HepG2 (cell line): Measurements from ENCODE around the gene SLC22A7. TPM values are rescaled to one million over a fixed set of nuclear protein-coding genes. Genes with fewer than 3 reads are reported as not detected.

Experiments
- BCL3 ChIP-seq: sonication (generic); formaldehyde crosslinking; IDR thresholded peaks from 2 replicates; pipeline ENCODE4 v1.5.1; 2020; ENCODE audit warnings: mild to moderate bottlenecking, missing genetic modification reagents, moderate library complexity
- ETS1 ChIP-seq: sonication (generic); formaldehyde crosslinking; IDR thresholded peaks from 2 replicates; pipeline ENCODE4 v1.4.0; 2020; ENCODE audit warnings: missing genetic modification reagents
- MTA1 ChIP-seq: sonication (generic); formaldehyde crosslinking; IDR thresholded peaks from 2 replicates; pipeline ENCODE4 v1.4.0; 2020; ENCODE audit warnings: missing genetic modification reagents, mild to moderate bottlenecking, borderline replicate concordance
- PCBP1 ChIP-seq: fragments of 200-400 bp; formaldehyde crosslinking; IDR thresholded peaks from 2 replicates; pipeline ENCODE4 v1.6.1; 2017; ENCODE audit warnings: mild to moderate bottlenecking, low read depth, low read length, borderline replicate concordance
- POLR2A ChIP-seq, 2 experiments: IDR thresholded peaks; 2 replicates each; pipeline ENCODE4 v1.6.1; 2011; ENCODE audit warnings: low read depth in 2 of 2, low read length in 2 of 2, mild to moderate bottlenecking in 1 of 2, moderate library complexity in 1 of 2; ENCODE audit not compliant: insufficient read depth in 1 of 2
- SP140L ChIP-seq: sonication (generic); formaldehyde crosslinking; IDR thresholded peaks from 2 replicates; pipeline ENCODE4 v1.4.0; 2020; ENCODE audit warnings: missing genetic modification reagents, borderline replicate concordance
- SRSF9 ChIP-seq: fragments of 200-400 bp; formaldehyde crosslinking; IDR thresholded peaks from 2 replicates; pipeline ENCODE4 v1.6.1; 2018; ENCODE audit warnings: borderline replicate concordance, mild to moderate bottlenecking, low read depth, low read length; ENCODE audit not compliant: insufficient read depth, poor library complexity, severe bottlenecking
- SSRP1 ChIP-seq: IDR thresholded peaks from 2 replicates; pipeline ENCODE4 v1.6.1; 2016; ENCODE audit warnings: control low read depth
- TAF15 ChIP-seq: fragments of 200-400 bp; formaldehyde crosslinking; IDR thresholded peaks from one replicate; pipeline ENCODE4 v1.6.1; 2018; ENCODE audit warnings: mild to moderate bottlenecking, low read depth, low read length; ENCODE audit not compliant: poor library complexity, severe bottlenecking
- ZFAT ChIP-seq: sonication (generic); formaldehyde crosslinking; conservative IDR thresholded peaks from 2 replicates; pipeline ENCODE4 v1.8.1; 2023; ENCODE audit warnings: missing genetic modification reagents, inconsistent platforms
- ZNF639 ChIP-seq: conservative IDR thresholded peaks from 2 replicates; pipeline ENCODE4 v1.6.1; 2018; ENCODE audit warnings: missing genetic modification reagents
- polyA plus RNA-seq, 8 experiments: library from polyadenylated mRNA; depleted of rRNA in 3 of 8; stranded (reverse) in 7 of 8; unstranded in 1 of 8; fragments of >200 nt; fragmentation: Illumina TruSeq in 4 of 8; extraction: Trizol in 4 of 8; gene quantifications; 2 replicates each; pipeline versions ENCODE4 v1.2.1 to v1.2.3, GENCODE V29; 2011 to 2016; ENCODE audit warnings: low read depth in 4 of 8, missing spikeins in 1 of 8, mixed read lengths in 1 of 8; ENCODE audit not compliant: insufficient read depth in 1 of 8
- total RNA-seq, 5 experiments: library from RNA; depleted of rRNA; stranded (reverse); fragments of >200 nt; fragmentation: Illumina TruSeq; extraction: Trizol; gene quantifications; 2 replicates each; pipeline ENCODE4 v1.2.3, GENCODE V29; 2016; ENCODE audit warnings: low read depth in 1 of 5
- TF ChIP-seq, protein P1 (sequence below), 2 experiments: fragments of 450-650 bp in 1 of 2; sonication (generic) in 1 of 2; formaldehyde crosslinking in 1 of 2; IDR thresholded peaks; 2 replicates each; pipeline versions ENCODE4 v1.6.1 to v1.8.0; 2016 to 2022; ENCODE audit warnings: antibody characterized with exemption in 1 of 2, mild to moderate bottlenecking in 1 of 2, missing genetic modification reagents in 1 of 2
- TF ChIP-seq, protein P2 (sequence below): sonication (generic); formaldehyde crosslinking; IDR thresholded peaks from 2 replicates; pipeline ENCODE4 v1.5.0; 2020; ENCODE audit warnings: mild to moderate bottlenecking, missing genetic modification reagents

Gene SLC22A7
- total and polyA plus RNA-seq, 2 of the 13 experiments (the other 11 are each of a cell fraction or from before 2014, with no cell fraction given) = 5.3 to 22.6 TPM

DNA sequence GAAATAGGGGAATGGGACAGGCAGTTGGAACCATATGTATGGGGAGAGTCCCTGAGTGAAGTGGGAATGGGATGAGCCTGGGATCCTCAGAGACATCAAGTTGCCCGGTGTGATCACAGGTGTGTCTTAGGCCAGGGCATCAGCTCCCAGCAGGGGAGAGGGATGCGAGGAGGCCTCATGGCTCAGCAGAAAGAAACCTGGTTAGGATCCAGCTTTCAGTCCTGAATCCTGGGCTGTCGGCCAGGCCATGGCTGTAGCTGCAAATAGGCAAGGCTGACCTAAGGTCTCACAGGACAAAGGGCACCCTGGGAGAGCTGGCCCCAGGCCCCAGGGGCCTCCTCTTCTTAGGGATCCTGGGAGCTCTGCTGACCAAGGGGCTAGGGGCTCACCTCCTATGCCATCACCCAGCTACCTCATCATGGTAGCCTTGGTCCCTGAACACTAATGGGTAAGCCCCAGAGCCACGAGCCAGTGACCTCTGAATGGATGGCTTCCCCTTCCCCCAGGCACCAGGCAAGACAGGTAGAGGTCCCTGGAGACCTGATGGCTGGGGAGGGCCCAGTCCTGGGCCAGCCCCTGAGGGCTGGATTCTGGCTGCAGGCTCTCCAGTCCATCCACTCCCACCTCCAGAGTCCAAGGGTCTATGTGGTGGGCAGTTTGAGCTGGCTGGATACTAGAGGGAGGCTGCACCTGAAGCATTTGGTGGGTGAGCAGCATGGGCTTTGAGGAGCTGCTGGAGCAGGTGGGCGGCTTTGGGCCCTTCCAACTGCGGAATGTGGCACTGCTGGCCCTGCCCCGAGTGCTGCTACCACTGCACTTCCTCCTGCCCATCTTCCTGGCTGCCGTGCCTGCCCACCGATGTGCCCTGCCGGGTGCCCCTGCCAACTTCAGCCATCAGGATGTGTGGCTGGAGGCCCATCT is at the start of gene SLC22A7 (continued):
- TF ChIP-seq, protein P1, sequence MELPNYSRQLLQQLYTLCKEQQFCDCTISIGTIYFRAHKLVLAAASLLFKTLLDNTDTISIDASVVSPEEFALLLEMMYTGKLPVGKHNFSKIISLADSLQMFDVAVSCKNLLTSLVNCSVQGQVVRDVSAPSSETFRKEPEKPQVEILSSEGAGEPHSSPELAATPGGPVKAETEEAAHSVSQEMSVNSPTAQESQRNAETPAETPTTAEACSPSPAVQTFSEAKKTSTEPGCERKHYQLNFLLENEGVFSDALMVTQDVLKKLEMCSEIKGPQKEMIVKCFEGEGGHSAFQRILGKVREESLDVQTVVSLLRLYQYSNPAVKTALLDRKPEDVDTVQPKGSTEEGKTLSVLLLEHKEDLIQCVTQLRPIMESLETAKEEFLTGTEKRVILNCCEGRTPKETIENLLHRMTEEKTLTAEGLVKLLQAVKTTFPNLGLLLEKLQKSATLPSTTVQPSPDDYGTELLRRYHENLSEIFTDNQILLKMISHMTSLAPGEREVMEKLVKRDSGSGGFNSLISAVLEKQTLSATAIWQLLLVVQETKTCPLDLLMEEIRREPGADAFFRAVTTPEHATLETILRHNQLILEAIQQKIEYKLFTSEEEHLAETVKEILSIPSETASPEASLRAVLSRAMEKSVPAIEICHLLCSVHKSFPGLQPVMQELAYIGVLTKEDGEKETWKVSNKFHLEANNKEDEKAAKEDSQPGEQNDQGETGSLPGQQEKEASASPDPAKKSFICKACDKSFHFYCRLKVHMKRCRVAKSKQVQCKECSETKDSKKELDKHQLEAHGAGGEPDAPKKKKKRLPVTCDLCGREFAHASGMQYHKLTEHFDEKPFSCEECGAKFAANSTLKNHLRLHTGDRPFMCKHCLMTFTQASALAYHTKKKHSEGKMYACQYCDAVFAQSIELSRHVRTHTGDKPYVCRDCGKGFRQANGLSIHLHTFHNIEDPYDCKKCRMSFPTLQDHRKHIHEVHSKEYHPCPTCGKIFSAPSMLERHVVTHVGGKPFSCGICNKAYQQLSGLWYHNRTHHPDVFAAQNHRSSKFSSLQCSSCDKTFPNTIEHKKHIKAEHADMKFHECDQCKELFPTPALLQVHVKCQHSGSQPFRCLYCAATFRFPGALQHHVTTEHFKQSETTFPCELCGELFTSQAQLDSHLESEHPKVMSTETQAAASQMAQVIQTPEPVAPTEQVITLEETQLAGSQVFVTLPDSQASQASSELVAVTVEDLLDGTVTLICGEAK (IDR thresholded peaks at IDR 0.05) = no peak
- TF ChIP-seq, protein P1 (CRISPR knock-in tag; IDR thresholded peaks at IDR 0.05) = no peak
- TF ChIP-seq ZFAT (no peak), MTA1 (peak; percentile 75; the same call in 1 of the 2 replicates), ZNF639 (CRISPR knock-in tag) (no peak), SRSF9 (no peak), POLR2A (IDR thresholded peaks at IDR 0.05; ENCODE audit: insufficient read depth in 1 of 2, low read depth in 2 of 2, low read length in 2 of 2) (peak in 1 of 2 experiments; percentile 77; a peak in 2 of 4 replicates), BCL3 (CRISPR knock-in tag) (no peak), ETS1 (CRISPR knock-in tag) (no peak), SSRP1 (CRISPR knock-in tag) (no peak), TAF15 (no peak), SP140L (no peak), PCBP1 (no peak)
- TF ChIP-seq, protein P2, sequence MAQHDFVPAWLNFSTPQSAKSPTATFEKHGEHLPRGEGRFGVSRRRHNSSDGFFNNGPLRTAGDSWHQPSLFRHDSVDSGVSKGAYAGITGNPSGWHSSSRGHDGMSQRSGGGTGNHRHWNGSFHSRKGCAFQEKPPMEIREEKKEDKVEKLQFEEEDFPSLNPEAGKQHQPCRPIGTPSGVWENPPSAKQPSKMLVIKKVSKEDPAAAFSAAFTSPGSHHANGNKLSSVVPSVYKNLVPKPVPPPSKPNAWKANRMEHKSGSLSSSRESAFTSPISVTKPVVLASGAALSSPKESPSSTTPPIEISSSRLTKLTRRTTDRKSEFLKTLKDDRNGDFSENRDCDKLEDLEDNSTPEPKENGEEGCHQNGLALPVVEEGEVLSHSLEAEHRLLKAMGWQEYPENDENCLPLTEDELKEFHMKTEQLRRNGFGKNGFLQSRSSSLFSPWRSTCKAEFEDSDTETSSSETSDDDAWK (CRISPR knock-in tag) = no peak
